ENCODE data around the gene CHPF.

Gene CHPF

DNA sequence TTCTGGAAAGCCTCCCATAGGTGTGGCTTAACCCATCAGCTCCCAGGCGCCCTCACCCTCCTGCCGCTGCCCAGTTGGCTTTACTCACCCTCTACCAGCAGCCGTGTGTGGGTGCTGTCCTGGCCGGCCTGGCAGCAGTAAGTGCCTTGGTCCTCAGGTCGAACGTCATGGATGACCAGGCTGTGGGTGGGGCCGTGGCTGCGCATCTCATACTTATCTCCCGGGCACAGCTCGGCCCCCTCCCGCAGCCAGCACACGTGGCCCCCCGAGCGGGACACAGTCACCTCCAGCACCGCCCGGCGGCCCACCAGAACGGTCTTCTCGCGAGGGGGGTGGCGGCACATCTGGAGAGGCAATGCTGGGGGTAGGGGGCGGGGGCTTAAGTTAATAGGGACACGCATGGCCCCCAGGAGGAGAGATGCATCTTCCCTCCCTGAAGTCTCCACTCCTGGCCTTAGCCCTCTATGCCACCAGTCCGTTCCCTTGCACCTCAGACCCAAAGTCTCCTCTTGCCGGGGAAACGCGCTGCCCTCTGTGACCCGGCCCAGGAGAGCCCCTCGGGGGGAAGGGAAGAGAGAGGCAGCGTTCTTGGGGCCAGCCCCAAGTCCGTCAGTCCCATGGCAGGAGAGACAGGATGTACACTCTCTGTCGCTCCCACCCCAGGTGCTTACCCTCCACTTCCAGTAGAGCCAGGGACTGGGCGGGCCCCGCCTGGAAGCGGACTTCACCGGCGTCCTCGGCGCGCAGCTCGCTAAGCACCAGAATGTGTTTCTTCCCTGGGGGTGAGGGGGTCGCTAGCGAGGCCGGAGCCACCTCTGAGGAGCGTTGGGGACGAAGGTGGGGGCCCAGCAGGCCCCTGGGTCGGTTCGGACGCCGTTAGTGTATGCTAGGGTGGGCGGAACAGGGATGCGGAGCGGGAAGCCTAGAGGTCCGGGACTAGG is 8.1 kb upstream of the CHPF start:
- DNase-seq (ENCODE audit: low read depth): no peak

DNA sequence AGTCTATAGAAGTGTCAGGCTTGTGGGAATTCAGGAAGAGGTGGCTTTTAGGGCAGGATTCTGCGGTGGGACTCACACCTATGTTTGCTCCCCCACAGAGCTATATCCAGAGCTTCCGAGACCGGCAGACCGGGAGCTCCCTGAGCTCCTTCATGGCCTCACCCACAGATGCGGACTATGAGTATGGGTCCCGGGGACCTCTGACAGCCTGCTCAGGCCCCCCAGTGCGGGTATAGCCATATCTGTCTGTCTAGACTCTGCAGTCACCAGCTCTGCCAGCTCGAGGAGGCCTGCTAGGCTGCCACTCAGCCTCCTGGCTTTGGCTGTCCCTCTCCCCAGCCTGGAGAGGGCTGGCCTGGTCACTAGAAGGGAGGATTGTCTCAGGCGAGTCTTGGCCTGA is 6.0 kb upstream of the CHPF start:
- no peak for DNase-seq (ENCODE audit: low read depth)

DNA sequence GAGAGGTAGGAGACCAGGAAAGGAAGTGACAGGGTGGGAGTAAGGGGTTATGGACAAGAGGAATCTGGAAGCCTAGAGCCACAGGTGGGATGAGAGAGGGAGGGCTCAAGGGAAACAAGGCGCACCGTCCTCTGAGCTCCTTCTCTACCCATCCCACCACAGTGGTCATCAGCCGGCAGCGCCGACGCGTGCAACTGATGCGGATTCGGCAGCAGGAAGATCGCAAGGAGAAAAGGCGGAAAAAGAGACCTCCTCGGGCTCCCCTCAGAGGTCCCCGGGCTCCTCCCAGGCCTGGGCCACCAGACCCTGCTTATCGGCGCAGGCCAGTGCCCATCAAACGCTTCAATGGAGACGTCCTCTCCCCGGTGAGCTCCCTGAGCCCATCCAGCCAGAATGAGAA is 5.4 kb upstream of the CHPF start:
- no peak for DNase-seq (ENCODE audit: low read depth)

DNA sequence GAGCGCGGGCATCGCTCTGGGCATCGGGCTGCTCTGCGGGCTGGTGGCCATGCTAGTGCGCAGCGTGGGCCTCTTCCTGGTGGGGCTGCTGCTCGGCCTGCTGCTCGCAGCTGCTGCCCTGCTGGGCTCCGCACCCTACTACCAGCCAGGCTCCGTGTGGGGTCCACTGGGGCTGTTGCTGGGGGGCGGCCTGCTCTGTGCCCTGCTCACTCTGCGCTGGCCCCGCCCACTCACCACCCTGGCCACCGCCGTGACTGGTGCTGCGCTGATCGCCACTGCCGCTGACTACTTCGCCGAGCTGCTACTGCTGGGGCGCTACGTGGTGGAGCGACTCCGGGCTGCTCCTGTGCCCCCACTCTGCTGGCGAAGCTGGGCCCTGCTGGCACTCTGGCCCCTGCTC is 4.0 kb upstream of the CHPF start:
- DNase-seq (ENCODE audit: low read depth): no peak

DNA sequence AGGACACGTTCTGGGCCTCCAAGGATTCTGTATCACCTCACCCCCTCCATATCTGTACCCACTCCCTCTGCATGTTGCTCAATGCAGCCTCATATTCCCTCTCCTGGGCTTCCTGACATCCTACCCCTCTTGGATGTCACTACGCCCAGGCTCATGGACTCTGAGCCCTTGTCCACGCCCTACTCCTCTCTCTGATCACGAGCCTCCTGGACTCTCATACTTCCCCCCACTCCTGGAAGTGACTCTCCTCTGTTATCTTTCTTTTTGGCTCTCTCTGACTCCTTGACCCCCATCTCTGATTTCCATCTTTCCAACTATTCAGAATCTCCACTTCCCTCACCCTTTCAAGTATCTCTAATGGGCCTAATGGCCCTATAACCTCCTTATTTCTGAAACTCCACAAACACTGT is 2.3 kb upstream of the CHPF start:
- DNase-seq (ENCODE audit: low read depth): no peak

DNA sequence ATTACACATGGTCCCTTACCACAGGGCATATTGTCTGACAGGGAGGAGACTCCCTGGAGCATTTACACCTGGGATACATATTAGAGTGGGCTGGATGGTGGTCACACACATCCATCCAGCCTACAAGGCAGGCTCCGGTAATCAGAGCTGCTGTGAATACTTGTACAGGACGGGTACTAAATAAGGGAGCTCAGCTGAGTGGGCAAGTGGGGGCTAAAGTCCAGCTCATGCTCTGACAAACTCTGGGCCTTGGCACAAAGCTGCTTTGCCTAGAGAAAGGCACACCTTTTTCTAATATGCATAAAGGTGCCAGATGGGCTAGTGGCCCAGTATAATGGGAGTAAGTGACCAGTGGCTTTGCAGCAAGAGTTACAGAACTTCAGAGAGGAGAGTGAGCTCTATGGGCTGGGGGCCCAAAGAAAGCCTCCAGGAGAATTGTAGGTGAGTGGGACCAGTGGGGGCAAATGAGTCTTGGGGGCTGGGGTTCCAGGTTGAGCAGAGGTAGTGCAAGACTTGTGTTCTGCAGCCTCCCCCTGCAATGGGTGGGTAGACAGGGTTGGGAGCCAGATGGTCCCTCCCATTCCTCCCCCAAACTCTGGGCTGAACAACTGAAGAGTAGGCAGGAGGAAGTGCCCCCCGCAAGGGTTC is 1.8 kb upstream of the CHPF start:
- no peak for DNase-seq (ENCODE audit: low read depth)

DNA sequence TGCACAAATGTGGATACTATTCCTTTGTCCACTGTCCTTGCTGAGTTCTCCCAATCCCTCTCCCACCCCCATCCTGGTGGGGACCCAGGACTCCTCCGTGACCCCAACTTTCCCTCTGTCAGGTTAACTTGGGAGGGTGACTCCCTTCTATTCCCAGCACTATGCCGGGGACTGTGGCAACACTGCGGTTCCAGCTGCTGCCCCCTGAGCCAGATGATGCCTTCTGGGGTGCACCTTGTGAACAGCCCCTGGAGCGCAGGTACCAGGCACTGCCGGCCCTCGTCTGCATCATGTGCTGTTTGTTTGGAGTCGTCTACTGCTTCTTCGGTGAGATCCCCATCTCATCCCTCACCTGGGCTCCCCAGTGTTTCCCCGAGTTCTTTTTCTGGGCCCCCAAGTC is 958 bp upstream of the CHPF start:
- no peak for DNase-seq (ENCODE audit: low read depth)

DNA sequence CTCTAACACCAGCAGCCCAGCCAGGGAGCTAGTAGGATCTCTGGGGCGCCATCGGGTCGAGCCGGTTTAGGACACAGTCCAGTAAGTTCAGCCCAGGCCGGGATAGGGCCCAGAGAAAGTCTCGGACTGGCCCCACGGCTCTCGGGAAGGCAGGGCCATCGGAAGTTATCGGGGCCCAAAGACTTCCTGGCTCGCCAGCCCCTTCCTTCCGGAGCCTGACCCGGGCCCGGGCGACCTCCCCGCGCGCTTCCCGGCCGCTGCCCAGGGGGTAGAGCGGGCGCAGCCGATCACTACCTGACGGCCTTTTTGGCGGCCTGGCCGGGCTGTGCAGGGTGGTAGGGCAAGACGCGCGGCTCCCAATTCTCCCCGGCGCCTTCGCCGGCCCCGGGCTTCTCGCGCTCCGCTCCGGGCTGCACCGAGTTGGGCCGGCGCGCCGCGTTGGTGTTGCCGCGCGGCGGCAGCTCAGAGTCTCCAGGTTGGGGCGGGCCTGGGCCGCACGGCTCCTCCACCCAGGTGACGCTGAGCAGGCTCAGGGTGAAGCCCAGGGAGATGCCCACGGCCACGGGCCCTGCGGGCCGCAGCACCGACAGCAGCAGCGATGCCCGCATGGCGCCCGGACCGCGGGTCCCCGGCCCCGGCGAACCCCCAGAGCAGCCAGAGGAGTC is 546 bp downstream of the CHPF start:
- no peak for DNase-seq (ENCODE audit: low read depth)

DNA sequence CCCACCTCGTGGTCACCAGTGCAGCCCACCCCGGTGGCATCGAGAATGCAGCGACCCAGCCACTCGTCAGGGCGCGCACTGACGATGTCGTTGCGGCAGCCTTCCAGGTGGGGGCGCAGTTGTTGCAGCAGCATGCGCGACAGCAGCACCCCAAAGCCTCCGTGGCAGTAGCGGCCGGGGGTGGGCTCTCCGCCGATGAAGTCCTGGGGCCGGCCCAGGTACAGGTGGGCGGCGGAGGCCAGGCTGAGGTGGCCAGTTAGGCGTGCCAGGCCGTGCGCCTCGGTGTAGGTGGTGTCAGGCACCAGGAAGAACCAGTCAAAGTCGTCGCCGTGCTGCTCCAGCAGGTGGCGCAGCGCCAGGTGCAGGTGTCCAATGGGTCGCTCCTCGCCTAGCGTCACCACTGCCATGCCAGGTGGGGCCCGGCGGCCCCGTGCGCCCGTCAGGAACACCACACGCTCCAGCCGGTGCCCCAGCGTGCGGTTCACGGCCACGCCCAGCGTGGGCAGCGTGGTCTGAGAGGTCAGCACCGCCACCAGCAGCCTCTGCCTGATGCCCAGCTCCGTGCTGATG is 1.9 kb downstream of the CHPF start:
- DNase-seq (ENCODE audit: low read depth): peak; percentile 71

DNA sequence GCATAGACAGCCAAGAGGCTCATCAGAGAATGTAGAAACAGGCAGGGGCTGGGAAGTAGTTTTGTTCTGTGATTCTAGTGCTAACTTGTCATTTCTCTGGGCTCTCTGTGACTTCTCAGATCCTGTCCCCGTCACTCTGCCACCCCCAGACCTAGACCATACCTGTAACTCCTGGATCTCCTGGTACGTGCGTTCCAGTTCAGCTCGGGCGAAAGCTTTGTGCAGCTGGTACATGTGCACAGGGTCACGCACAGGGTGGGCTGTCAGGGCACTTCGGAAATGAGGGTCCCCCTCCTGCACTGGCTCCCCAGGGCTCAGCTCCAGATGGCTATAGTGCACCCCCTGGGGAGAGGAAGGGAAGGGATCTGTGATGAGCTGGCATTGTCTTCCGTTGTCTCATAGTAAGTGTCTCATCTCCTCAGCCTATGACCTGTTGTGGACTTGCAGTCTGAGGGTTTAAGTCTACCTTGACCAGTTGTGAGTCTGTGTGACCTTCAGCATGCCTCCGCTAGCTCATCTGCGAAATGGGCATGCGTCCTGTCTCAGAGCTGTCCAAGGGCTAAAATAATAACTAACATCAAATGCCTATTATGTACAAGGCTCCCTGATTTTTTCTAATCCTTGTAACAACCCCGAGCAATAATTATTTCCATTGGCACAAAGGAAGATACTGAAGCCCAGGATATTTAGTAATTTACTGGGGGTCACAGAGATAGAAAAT is 2.7 kb downstream of the CHPF start:
- DNase-seq (ENCODE audit: low read depth): no peak

DNA sequence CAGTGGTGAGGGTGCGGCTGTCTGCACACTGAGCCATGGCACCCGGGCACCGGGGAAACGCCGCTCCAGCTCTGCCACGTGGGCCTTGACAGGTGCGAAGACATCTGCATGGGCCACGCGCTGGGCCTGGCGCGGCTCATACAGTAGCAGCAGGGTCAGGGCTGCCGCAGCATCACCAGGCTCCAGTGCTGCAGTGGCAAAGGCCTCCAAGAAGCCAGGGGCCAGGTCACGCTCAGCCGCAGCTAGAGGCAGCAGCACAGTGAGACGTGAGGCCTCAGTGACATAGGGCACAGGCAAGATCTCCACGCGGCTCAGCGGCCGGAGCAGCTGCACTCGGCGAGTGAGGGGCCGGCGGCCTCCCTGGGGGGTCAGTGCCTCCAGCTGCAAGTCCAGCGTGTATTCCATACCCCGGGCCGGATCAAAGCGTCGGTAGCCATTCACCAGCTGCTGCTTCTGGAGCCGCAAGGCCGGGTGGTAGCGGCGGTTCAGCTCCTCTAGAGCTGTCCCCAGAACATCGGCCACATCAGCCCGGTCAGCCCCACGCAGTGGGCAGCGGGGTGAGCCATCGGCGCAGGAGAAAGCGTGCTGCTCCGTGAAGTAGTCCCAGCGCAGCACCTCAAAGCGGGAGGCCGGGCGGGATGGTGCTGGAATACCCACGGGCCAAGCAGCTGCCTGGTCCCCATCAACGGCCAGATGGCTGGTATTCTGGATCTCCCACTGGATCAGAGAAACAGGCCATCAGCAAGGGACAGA is 3.5 kb downstream of the CHPF start:
- DNase-seq (ENCODE audit: low read depth): no peak

DNA sequence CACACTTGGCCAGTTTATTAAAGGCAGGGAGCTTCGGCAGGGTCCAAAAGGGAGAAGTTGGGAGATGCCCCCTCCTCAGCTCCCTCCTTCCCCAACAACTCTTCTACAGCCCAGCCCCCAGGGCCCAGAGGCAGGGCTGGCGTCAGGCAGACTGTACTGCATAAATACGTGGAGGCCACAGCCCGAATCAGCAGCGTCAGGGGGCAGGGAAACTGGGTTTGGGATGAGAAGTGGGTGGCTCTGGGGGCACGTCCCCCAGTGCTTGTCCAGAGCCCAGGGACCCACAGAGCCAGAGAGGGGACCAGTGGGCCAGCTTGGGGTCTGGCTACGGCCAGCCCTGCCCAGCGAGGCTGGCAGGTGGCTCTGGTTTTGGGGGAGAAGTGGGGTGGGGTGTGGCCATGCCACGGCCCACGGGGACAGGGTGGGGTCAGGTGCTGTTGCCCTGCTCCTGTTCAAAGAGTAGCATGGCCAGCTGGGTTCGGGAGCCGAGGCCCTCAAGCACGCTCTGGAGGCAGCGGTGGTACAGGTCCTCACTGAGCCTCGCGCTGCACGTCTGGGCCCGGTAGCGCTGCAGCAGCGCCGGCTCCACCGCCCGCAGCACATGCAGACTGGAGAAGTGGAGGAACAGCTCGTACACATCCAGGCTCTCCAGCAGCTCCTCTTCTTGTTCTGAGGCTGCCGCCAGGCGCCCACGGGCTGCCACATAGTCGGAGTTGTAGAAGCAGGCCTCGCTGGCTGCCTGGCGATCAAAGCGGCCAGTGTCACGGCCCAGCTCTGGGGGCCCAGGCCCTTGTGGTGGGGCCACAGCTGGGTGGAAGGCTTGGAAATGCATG is 4.4 kb downstream of the CHPF start:
- no peak for DNase-seq (ENCODE audit: low read depth)

DNA sequence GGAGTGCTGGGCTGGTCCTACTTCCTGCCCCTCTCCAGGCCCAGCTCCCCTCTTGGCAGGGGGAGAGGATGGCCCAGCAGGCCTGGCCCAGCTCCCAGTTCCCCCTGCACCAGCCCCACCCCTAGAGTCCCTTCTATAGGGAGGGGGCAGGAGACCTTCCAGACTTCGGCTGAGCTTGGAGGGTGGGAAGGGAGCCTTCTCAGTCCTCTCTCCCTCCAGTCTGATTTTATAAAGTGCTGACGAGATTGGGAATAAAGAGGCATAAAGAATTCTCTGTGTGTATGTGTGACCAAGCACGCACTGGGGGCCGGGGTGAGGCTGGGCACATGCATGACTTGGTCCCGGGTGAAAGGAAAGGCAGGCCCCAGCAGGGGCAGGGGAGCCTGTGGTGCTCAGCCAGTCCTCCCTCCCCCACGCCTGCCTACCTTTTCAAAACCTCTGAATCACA is 5.1 kb downstream of the CHPF start:
- DNase-seq (ENCODE audit: low read depth): no peak

DNA sequence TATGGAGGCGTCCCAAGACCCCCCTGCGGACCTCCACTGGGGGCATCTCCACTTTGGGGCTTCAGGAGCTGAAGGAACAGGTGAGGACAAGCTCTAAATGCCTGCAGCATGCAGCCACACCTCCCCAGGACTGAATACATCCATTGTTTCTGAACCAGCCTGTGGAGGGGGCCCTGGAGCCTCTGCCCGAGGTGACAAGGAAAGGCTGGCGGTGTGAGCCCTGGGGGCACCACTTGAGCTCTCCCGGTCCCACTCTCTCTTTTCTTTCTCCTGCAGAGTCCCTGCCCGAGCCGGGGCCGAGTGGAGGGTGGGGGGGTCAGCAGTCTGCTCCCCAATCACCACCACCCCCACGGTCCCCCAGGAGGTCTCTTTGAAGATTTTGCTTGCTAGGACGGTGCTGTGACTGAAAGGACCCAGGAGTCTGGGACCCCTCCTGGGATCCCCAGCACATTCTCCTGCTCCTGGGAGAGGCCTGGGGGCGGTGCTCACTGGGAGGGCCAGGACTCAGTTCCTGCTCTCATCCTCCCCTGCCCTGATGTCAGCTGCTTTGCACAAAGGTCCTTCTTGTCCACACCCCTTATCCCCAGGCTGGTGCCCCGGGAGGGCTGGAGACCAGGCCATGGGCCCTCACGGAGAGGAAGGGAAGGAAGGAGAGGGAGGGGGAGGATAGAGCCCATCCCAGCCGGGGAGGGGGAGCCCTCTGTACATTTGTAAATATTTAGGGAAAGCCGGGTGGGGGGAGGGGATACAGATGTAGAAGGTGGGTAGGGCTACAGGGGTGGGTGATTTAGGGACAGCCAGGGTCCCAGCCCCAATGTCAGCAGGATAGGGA is 5.7 kb downstream of the CHPF start:
- DNase-seq (ENCODE audit: low read depth): no peak

DNA sequence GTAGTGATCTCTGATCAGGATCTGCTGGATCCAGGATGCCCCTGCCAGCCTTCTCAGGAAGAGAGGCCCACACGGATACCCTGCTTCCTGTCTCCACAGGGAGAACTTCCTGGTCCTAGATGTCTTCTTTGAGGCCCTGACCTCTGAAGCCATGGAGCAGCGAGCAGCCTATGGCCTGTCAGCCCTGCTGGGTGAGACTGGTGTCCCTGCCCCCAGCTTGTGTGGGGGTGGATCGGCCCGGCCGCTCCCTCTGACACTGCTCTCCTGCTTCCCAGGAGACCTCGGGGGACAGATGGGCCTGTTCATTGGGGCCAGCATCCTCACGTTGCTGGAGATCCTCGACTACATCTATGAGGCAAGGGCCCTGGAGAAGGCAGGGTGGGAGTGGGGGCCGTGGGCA is 6.6 kb downstream of the CHPF start:
- DNase-seq (ENCODE audit: low read depth): no peak

DNA sequence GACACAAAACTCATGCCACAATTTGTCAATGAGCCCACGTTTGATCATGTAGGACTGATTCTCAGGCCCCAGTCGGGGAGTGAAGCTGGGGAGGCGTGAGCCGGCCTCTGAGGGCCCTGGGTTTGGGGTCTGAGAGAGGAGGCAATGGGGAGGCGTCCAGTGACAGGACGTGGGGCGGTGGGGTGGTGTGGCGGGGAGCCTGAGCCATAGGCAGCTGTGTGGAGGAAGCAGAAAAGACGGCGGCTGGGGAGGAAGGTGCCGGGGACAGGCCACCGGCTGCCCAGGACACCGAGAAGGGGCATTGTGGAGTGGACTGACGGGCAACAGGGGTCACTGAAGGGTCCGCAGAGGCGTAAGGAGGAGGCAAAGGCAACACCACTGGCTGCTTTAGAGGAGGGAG is 7.2 kb downstream of the CHPF start:
- DNase-seq (ENCODE audit: low read depth): no peak

DNA sequence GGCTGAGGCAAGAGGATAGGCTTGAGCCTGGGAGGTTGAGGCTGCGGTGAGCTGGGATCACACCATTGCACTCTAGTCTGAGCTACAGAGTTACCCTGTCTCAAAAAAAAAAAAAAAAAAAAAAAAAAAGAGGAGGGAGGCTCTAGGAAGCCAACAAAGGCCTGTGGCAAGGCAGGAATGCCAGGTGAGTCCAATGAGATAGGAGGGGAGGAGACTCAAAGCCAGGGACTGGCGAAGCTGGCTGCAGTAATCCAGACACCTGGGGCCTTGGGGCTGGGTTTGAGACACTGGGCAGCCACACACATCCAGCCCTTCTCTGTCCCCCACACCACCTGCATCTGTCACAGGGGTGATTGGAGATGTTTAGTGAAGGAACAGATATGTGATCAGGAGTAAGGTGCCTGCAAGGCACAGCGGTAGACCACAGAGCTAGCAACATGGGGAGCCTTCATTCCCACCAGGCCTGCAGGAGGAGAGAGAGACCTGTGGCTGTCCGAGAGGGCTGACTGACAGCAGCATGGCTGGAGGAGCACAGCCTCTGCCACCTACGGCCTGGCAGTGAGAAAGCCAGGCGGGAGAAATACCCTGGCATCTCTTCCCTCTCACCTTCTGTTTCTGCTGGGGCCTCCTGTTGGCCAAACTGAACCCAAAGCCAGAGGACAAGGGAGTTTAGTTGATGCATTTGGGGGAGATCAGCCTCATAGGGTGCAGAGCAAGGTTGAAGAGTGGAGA is 9.5 kb downstream of the CHPF start:
- no peak for DNase-seq (ENCODE audit: low read depth)

DNA sequence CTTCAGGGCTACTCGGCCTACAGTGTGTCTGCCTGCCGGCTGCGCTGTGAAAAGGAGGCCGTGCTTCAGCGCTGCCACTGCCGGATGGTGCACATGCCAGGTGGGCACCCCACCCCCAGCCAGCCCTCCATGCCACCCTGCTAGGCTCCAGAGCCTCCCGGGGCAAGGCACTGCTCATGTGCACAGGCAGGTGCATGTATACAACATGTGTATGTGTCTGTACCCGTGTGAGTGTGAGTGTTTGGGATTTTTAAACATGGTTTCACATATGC is 11.3 kb downstream of the CHPF start:
- no peak for DNase-seq (ENCODE audit: low read depth)

Measured in stimulated activated CD8-positive, alpha-beta memory T cell treated with anti-CD3 and anti-CD28 coated beads, Interleukin-12 subunit alpha, Interleukin-12 subunit beta, amount 100 ng/mL, for 1 hour (primary cell).